ENCODE measurements around the gene NDST4. TPM values are rescaled to one million over a fixed set of nuclear protein-coding genes. Genes with fewer than 3 reads are reported as not detected.

NDST4 gene
- total RNA-seq, 4 donors from 2014 or later: not detected

DNA sequence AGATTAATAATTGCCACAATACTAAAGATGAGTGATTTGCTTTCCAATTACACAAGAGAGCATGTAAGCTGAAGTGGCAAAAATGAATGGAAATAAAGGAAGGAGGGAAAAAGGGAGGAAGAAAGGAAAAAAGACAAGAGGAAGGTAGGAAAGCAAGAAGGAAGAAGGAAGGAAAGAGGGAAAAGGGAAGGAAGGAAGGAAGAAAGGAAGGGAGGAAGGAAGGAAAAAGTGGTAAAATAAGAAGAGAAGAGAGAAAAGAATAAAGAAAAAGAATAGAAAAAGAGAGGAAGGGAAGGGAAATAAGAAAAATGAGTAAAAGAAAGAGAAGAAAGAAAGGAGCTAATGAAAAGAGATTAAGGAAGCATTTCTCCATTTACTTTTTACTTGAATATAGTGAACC is 4.6 kb downstream of the NDST4 start:
- Histone ChIP-seq H3K36me3 (no peaks in the 10 kb centered on the region), H3K4me1 (peaks cover 0 to 7% (median 0%) of the 10 kb centered on the region in 3 donors), H3K27me3 (no peaks in the 10 kb centered on the region), H3K4me3 (no peak overlapping the region), H3K9me3 (no peaks in the 10 kb centered on the region), H3K27ac (no peak overlapping the region)
- TF ChIP-seq CTCF (IDR thresholded peaks at IDR 0.05) (no peak), POLR2A (IDR thresholded peaks at IDR 0.05) (no peak), EP300 (IDR thresholded peaks at IDR 0.05) (no peak), POLR2AphosphoS5 (IDR thresholded peaks at IDR 0.05) (no peak)
- ATAC-seq: no peak

DNA sequence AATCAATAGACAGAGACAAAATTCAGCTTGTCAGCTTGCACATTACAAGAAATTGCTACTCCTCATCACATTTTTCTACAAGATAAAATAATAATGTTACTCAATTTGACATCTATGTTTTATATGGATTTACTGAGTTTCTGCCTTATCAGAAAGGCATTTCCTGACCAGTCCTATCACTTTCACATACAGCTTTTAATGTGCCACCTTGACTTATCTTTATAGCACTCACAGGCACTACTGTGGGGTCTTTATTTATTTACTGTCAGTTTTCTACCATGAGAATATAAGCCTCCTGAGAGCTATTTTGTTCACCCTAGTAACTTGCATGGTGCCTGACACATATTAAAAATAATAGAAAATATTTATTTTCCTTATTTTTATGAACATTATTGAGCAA is 6.0 kb downstream of the NDST4 start:
- TF ChIP-seq POLR2AphosphoS5 (IDR thresholded peaks at IDR 0.05): no peak
- TF ChIP-seq POLR2A (IDR thresholded peaks at IDR 0.05): no peak
- no peak for TF ChIP-seq EP300 (IDR thresholded peaks at IDR 0.05)
- no peak for TF ChIP-seq CTCF (IDR thresholded peaks at IDR 0.05)
- Histone ChIP-seq H3K4me1 (no peaks in the 10 kb centered on the region), H3K9me3 (no peaks in the 10 kb centered on the region), H3K36me3 (no peaks in the 10 kb centered on the region), H3K4me3 (no peak overlapping the region), H3K27ac (no peak overlapping the region), H3K27me3 (no peaks in the 10 kb centered on the region)
- no peak for ATAC-seq

DNA sequence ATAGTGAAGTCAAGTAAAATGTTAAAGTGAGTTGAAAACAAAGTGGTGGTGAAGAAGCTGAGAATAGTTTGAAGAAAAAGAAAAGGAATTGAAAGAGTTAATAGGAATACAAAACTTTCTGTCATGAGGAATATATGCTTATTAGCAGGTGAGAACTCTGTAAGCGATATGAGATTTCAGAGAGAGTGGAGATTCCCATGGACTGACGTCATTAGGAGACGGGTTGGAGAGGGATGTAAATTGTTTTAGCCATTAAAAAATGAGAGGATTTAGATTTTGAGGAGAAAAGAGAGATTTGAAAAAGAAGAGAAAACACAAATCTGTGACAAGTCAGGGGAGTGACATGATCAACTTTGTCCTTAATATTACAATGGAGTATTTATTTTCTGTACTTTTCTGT is 11.7 kb downstream of the NDST4 start:
- Histone ChIP-seq H3K27ac (no peak overlapping the region), H3K4me3 (no peak overlapping the region), H3K36me3 (no peaks in the 10 kb centered on the region), H3K9me3 (no peaks in the 10 kb centered on the region), H3K4me1 (no peaks in the 10 kb centered on the region), H3K27me3 (no peaks in the 10 kb centered on the region)
- 69 to 81% methylated on average over 3 of the region's 3 CpGs for WGBS, 2 donors (ENCODE audit: low coverage in 1 of 2)
- ATAC-seq: no peak
- TF ChIP-seq POLR2AphosphoS5 (IDR thresholded peaks at IDR 0.05) (no peak), EP300 (IDR thresholded peaks at IDR 0.05) (no peak), POLR2A (IDR thresholded peaks at IDR 0.05) (no peak), CTCF (IDR thresholded peaks at IDR 0.05) (no peak)

GRCh38 chr4:115090483-115091075 is 22.8 kb downstream of the NDST4 start:
- H3K4me3 ChIP-seq: no peak overlapping the region
- no peaks in the 10 kb centered on the region for H3K4me1 ChIP-seq
- WGBS, 2 donors (ENCODE audit: low coverage in 1 of 2): 8 to 16% methylated on average over 4 of the region's 4 CpGs
- no peak for ATAC-seq
- no peaks in the 10 kb centered on the region for H3K36me3 ChIP-seq
- H3K9me3 ChIP-seq: no peaks in the 10 kb centered on the region
- peak in 1 of 4 experiments; percentile 51 for TF ChIP-seq CTCF (IDR thresholded peaks at IDR 0.05)
- no peak for TF ChIP-seq POLR2A (IDR thresholded peaks at IDR 0.05)
- no peak for TF ChIP-seq EP300 (IDR thresholded peaks at IDR 0.05)
- no peaks in the 10 kb centered on the region for H3K27me3 ChIP-seq
- H3K27ac ChIP-seq: no peak overlapping the region

DNA sequence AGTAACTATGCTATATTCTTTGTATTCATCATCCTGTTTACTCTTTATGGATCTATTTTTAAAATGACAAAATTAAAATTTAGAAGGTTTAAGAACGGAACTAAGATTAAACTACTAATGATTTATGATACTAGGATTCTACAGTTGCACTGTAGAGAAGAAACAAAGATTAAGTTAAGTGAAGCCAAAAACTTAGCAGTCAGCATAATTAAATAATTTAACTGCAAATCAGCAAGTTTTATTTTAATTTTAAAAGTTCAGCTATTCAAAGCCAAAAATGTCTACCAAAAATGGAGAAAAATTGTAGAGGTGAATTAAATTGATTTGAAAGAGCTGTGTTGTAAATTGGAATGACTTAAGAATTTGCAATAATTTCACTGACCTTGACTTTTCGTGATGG is 30.8 kb downstream of the NDST4 start:
- TF ChIP-seq POLR2AphosphoS5 (IDR thresholded peaks at IDR 0.05) (no peak), EP300 (IDR thresholded peaks at IDR 0.05) (no peak), POLR2A (IDR thresholded peaks at IDR 0.05) (no peak), CTCF (IDR thresholded peaks at IDR 0.05) (no peak)
- Histone ChIP-seq H3K27ac (no peak overlapping the region), H3K36me3 (no peaks in the 10 kb centered on the region), H3K4me3 (no peak overlapping the region), H3K27me3 (no peaks in the 10 kb centered on the region), H3K9me3 (no peaks in the 10 kb centered on the region), H3K4me1 (no peaks in the 10 kb centered on the region)
- ATAC-seq: no peak
- WGBS, 2 donors (ENCODE audit: low coverage in 1 of 2): 50 to 54% methylated on average over 2 of the region's 2 CpGs
